LNCAP (cell line): ENCODE results near the gene MRPS18A.

Source experiments
- TF ChIP-seq, protein P1 (sequence below): fragments of 450-650 bp; IDR thresholded peaks from 2 replicates; pipeline ENCODE4 v1.5.1; 2017; ENCODE audit warnings: mild to moderate bottlenecking

Gene MRPS18A

DNA sequence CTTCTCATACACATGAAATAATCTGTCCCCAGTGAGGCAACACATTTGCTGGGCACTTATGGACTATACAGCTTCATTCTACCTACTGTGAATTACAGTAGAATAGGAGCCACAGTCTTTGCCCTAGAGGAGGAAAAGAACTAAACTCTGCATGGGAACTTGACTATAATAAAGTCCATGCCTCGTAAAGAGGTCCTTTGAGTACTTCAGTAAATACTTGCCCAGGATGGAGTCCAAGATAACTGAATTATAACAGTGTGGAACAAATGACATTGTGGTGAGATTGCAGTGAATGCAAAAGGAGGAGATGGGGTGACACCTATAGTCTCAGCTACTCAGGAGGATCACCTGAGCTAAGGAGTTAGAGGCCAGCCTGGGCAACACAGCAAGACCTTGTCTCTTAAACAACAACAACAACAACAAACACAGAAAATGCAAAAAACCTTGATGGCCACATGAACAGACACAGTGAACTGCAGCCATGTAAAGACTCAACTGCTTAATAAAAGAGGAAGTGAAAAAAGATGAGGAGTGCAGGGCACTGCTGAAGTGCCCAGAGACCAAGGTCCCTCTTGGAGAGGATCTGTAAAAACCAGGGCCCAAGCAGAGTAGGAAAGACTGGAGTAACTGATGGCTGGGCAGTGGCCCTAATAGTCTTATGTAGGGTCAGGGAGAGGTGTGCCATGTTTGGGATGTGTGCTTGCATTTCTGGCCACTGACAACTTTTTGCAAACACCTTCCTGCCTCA, 3.7 kb downstream of the MRPS18A start:
- TF ChIP-seq, protein P1, sequence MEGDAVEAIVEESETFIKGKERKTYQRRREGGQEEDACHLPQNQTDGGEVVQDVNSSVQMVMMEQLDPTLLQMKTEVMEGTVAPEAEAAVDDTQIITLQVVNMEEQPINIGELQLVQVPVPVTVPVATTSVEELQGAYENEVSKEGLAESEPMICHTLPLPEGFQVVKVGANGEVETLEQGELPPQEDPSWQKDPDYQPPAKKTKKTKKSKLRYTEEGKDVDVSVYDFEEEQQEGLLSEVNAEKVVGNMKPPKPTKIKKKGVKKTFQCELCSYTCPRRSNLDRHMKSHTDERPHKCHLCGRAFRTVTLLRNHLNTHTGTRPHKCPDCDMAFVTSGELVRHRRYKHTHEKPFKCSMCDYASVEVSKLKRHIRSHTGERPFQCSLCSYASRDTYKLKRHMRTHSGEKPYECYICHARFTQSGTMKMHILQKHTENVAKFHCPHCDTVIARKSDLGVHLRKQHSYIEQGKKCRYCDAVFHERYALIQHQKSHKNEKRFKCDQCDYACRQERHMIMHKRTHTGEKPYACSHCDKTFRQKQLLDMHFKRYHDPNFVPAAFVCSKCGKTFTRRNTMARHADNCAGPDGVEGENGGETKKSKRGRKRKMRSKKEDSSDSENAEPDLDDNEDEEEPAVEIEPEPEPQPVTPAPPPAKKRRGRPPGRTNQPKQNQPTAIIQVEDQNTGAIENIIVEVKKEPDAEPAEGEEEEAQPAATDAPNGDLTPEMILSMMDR: no peak

- TF ChIP-seq, protein P1: no peak
Observed at GRCh38 chr6:43682724-43683429, 4.7 kb downstream of the MRPS18A start.

DNA sequence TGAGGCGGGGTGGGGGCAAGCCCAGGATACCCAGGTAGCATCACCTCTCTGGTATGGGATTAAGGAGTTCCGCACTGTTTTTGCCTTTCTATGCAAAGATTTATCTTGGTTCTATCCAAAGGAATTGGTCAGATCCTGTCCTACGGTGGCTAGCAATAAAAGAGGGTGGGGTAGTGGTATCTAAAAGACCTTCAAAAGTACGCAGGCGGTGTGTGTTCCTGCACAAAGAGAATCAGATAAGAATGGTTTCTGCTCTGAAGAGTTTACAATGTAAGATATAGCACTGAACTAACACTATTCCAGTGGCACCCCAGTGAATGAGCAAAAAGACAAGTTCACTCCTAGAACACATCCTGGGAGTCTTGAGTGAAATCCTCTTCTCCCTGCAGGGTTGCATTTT, 6.3 kb downstream of the MRPS18A start:
- TF ChIP-seq, protein P1: no peak

GRCh38 chr6:43680308-43681200, 7.0 kb downstream of the MRPS18A start:
- TF ChIP-seq, protein P1: no peak

- TF ChIP-seq, protein P1: no peak
Observed at GRCh38 chr6:43679057-43679456, 8.5 kb downstream of the MRPS18A start.

DNA sequence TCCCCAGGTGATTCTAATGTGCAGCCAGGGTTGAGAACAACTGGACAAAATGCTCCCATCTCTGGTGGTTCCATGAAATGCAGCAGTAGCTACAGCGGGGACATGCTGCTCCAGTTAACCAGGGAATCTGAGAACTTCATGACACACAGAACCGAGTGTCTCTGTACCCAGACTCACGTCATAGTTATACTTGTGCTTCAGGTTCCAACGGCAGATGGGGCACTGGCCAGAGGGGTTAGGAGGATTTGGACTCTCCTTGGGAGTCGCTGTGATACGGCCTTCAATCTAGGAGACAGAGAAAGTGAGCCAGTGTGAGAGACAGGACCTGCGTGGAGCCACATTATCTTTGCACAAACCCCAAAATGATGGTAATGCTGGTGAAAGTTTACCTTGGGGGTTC, 9.2 kb downstream of the MRPS18A start:
- TF ChIP-seq, protein P1: no peak

- TF ChIP-seq, protein P1: no peak
Observed at GRCh38 chr6:43677759-43678158, 9.8 kb downstream of the MRPS18A start.
